ENCODE data around the gene SPEG.

SPEG gene

GRCh38 chr2:219517954-219518778, 83.5 kb downstream of the SPEG start:
- DNase-seq = no peak

DNA sequence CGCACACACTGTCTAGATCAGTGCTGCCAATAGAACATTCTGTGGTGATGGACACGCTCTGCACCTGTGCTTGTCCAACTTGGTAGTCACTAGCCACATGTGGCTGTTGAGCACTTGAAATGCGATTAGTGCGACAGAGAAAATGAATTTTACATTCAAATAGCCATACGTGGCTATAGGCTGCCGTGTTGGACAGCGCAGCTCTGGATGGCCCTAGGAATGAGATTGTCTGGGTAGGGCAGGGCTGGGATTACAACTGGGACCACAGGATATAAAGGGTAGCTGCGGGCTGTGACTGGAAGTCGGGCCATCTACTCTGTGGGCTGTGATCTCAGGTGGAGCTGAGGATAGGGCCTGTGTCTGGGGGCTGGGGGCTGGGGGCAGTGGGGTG, 84.9 kb downstream of the SPEG start:
- DNase-seq = no peak

DNA sequence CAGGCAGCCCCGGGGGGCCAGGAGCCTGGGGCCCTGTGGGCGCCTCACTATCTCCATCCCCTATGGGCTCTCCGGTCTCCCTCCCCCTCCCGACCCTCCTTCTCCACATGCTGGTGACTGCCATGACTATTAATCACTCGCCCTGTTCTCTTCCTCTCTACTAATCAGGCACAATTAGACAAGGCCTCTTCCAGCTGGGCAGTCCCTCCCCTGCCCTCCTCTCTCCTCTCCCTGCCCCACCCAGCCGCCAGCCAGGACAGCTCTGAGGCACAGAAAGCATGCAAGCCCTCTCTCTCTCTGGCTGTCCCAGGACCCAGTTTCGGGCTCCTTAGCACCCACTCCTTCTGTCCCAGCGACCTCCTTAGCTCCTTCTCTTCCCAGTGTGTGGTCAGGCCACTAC, 85.4 kb downstream of the SPEG start:
- no peak for DNase-seq

DNA sequence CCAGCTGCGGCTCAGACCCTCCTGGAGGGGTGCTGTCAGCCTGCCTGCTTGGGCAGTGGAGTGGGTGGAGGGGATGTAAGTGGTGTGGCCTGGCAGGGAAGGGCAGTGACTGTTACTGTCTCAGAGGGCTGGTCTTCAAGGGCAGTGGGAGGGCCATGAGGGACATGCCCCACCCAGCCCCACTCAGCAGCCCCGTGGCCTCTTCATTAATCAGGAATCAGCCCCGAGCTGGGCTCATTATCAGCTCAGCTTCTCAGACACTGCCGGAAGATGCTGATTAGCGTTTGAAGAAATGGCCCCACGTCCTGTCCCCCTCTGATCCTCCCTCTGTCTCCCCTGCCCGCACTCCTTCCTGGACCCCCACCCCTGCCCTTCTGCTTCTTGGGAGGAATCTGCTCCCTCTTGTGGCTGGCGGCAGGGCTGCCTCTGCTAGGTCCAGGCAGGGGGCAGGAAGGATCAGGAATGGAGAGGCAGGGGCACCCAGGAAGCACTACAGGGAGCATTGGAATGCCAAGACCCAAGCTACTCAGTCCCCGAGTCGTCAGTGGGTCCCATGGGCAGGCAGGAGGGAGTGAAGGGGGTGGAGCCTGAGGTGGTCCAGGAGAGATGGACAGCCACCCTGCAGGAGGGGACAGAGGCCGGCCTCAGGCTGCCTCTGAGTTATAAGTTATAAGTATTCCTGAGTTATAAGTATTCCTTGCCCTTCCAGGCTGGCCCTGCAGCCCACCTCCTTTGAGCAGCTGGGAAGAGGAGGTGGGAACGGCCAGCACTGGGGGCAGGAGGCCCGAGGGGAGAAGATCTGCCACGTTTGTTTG, 86.6 kb downstream of the SPEG start:
- no peak for DNase-seq

GRCh38 chr2:219522111-219523030, 87.7 kb downstream of the SPEG start:
- DNase-seq = no peak

- DNase-seq = no peak
Measured at GRCh38 chr2:219523031-219523671, 88.5 kb downstream of the SPEG start.

DNA sequence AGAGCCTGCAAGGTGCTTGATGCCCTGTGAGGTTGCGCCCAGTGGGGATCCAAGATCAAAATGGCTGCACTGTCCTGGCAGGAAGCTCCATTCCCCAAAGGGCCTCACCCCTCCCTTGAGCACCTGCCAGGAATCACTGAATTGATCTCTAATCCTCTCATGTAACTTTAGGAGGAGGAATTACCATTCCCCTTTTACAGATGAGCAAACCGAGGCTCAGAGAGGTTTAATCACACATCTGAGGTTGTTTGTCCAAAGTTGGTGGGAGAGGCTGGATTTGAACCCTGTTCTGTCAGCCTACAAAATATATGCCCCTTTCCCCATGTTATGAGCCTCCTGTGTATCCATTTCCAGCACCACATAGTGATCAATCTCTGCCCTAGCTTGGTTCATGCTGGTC, 90.2 kb downstream of the SPEG start:
- DNase-seq = no peak

GRCh38 chr2:219525533-219526232, 91.0 kb downstream of the SPEG start:
- DNase-seq = no peak

DNA sequence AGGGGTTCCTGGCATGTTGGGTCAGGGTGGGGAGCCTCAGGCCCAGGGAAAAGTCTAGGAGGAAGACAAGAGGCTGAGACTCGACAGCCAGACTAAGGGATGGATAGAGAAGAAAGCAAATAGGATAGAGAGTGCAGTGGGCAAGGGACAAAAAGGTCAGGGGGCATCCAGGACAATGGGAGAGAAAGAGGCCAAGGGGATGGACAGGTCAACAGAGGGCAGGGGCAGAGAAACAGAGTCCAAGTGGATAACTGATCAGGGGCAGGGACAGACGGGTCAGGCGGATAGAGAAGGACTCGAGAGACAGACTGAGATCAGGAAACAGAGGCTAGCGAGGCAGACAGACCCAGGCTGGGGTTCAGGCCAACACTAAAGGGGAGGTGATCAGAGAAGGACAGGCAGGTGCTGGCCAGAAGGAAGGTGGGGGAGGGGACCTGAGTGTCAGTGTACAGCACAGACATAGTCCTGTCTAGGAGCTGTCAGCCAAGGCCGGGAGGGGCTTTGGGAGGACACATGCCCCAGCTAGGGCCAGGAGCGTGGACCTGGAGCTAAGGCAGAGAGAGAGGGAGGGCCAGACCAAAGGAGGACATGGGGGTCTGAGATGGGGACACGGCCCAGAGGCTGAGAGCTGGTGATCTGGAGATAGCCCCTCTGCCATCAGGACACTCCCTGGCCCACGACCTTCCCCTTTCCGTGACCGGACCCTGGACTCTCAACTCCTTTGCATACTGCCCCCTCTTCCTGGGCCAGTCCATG, 91.9 kb downstream of the SPEG start:
- no peak for DNase-seq

DNA sequence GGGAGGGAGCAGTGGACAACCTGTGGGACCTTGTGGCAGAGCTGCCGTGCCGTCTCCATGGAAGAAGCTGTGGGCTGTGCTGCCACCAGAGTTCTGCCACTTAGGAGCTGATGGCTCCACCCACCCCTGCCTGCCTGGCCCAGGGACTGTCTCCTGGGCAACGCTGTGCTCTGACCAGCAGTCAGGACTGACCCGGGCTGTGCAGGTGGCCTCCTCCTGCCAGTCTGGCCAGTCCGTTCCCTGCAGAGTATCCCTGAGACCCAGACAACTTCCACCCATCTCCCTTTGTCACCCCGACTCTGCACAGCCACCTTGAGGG, 92.4 kb downstream of the SPEG start:
- no peak for DNase-seq

DNA sequence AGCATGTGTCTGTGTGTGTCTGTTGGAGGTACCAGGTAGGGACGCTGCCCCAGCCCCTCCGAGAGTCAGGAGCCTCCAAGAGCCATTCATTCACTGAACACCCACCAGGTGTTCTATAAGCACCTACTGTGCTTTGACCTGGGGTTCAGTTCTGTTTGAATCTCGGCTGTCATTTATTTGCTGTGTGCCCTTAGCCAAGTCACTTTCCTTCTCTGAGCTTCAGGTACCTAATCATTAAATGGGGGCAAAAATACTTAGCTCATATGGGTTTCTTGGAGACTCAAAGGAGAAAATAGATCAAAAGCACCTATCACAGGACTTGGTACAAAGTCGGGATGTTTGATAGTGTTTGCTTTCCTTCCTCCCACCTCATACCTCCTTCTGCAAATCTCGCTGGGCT, 92.8 kb downstream of the SPEG start:
- no peak for DNase-seq

GRCh38 chr2:219530048-219530963, 95.7 kb downstream of the SPEG start:
- peak; percentile 91 for DNase-seq

- DNase-seq = no peak
Measured at GRCh38 chr2:219531639-219532377, 97.2 kb downstream of the SPEG start.

DNA sequence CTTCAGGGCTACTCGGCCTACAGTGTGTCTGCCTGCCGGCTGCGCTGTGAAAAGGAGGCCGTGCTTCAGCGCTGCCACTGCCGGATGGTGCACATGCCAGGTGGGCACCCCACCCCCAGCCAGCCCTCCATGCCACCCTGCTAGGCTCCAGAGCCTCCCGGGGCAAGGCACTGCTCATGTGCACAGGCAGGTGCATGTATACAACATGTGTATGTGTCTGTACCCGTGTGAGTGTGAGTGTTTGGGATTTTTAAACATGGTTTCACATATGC, 97.7 kb downstream of the SPEG start:
- no peak for DNase-seq

DNA sequence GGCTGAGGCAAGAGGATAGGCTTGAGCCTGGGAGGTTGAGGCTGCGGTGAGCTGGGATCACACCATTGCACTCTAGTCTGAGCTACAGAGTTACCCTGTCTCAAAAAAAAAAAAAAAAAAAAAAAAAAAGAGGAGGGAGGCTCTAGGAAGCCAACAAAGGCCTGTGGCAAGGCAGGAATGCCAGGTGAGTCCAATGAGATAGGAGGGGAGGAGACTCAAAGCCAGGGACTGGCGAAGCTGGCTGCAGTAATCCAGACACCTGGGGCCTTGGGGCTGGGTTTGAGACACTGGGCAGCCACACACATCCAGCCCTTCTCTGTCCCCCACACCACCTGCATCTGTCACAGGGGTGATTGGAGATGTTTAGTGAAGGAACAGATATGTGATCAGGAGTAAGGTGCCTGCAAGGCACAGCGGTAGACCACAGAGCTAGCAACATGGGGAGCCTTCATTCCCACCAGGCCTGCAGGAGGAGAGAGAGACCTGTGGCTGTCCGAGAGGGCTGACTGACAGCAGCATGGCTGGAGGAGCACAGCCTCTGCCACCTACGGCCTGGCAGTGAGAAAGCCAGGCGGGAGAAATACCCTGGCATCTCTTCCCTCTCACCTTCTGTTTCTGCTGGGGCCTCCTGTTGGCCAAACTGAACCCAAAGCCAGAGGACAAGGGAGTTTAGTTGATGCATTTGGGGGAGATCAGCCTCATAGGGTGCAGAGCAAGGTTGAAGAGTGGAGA, 99.5 kb downstream of the SPEG start:
- no peak for DNase-seq

DNA sequence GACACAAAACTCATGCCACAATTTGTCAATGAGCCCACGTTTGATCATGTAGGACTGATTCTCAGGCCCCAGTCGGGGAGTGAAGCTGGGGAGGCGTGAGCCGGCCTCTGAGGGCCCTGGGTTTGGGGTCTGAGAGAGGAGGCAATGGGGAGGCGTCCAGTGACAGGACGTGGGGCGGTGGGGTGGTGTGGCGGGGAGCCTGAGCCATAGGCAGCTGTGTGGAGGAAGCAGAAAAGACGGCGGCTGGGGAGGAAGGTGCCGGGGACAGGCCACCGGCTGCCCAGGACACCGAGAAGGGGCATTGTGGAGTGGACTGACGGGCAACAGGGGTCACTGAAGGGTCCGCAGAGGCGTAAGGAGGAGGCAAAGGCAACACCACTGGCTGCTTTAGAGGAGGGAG, 101.8 kb downstream of the SPEG start:
- no peak for DNase-seq

DNA sequence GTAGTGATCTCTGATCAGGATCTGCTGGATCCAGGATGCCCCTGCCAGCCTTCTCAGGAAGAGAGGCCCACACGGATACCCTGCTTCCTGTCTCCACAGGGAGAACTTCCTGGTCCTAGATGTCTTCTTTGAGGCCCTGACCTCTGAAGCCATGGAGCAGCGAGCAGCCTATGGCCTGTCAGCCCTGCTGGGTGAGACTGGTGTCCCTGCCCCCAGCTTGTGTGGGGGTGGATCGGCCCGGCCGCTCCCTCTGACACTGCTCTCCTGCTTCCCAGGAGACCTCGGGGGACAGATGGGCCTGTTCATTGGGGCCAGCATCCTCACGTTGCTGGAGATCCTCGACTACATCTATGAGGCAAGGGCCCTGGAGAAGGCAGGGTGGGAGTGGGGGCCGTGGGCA, 102.3 kb downstream of the SPEG start:
- no peak for DNase-seq

DNA sequence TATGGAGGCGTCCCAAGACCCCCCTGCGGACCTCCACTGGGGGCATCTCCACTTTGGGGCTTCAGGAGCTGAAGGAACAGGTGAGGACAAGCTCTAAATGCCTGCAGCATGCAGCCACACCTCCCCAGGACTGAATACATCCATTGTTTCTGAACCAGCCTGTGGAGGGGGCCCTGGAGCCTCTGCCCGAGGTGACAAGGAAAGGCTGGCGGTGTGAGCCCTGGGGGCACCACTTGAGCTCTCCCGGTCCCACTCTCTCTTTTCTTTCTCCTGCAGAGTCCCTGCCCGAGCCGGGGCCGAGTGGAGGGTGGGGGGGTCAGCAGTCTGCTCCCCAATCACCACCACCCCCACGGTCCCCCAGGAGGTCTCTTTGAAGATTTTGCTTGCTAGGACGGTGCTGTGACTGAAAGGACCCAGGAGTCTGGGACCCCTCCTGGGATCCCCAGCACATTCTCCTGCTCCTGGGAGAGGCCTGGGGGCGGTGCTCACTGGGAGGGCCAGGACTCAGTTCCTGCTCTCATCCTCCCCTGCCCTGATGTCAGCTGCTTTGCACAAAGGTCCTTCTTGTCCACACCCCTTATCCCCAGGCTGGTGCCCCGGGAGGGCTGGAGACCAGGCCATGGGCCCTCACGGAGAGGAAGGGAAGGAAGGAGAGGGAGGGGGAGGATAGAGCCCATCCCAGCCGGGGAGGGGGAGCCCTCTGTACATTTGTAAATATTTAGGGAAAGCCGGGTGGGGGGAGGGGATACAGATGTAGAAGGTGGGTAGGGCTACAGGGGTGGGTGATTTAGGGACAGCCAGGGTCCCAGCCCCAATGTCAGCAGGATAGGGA, 103.2 kb downstream of the SPEG start:
- DNase-seq = no peak
